HS-27A (cell line): ENCODE measurements around the gene EMILIN1.

Experiments
- DNase-seq: peaks from one replicate; pipeline ENCODE4 v3.0.0-alpha.2; 2012; ENCODE audit warnings: low read depth, missing footprints

EMILIN1 gene

GRCh38 chr2:27080140-27080469 lies 1.7 kb downstream of the EMILIN1 start:
- DNase-seq, result no peak

DNA sequence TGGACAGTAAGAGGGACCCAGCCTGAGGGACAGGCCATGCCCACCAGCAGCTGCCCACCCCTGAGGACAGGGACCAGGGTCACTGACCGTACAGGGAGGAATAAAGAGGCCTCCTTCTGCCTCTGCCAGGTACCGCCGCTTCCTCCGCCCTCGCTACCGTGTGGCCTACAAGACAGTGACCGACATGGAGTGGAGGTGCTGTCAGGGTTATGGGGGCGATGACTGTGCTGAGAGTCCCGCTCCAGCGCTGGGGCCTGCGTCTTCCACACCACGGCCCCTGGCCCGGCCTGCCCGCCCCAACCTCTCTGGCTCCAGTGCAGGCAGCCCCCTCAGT lies 2.2 kb downstream of the EMILIN1 start:
- no peak for DNase-seq

DNA sequence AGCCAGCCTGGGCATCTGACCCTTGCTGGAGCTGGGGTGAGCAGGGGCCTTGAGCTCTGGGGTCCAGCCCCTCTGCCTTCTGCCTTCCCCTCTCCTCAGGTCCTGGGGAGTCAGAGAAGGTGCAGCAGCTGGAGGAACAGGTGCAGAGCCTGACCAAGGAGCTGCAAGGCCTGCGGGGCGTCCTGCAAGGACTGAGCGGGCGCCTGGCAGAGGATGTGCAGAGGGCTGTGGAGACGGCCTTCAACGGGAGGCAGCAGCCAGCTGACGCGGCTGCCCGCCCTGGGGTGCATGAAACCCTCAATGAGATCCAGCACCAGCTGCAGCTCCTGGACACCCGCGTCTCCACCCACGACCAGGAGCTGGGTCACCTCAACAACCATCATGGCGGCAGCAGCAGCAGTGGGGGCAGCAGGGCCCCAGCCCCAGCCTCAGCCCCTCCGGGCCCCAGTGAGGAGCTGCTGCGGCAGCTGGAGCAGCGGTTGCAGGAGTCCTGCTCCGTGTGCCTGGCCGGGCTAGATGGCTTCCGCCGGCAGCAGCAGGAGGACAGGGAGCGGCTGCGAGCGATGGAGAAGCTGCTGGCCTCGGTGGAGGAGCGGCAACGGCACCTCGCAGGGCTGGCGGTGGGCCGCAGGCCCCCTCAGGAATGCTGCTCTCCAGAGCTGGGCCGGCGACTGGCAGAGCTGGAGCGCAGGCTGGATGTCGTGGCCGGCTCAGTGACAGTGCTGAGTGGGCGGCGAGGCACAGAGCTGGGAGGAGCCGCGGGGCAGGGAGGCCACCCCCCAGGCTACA lies 3.8 kb downstream of the EMILIN1 start:
- no peak for DNase-seq

- no peak for DNase-seq
Observed at GRCh38 chr2:27082773-27083409, 4.5 kb downstream of the EMILIN1 start.

DNA sequence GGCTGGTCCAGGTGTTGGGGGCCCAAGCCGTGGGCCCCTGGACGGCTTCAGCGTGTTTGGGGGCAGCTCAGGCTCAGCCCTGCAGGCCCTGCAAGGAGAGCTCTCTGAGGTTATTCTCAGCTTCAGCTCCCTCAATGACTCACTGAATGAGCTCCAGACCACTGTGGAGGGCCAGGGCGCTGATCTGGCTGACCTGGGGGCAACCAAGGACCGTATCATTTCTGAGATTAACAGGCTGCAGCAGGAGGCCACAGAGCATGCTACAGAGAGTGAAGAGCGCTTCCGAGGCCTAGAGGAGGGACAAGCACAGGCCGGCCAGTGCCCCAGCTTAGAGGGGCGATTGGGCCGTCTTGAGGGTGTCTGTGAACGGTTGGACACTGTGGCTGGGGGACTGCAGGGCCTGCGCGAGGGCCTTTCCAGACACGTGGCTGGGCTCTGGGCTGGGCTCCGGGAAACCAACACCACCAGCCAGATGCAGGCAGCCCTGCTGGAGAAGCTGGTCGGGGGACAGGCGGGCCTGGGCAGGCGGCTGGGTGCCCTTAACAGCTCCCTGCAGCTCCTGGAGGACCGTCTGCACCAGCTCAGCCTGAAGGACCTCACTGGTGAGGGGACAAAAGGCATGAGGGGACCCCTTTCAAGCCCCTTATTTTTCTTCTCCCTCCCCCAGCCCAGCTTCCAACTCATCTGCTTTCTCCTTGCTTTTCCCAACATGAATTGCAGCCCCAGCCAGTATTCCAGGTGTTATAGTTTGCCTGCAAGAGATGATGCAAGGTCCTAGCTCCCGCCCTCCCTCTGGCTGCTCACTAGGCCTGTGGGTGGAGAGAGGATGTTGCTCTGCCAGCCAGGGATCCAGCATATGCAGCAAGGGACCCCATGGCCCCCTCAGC lies 5.2 kb downstream of the EMILIN1 start:
- DNase-seq, result no peak

DNA sequence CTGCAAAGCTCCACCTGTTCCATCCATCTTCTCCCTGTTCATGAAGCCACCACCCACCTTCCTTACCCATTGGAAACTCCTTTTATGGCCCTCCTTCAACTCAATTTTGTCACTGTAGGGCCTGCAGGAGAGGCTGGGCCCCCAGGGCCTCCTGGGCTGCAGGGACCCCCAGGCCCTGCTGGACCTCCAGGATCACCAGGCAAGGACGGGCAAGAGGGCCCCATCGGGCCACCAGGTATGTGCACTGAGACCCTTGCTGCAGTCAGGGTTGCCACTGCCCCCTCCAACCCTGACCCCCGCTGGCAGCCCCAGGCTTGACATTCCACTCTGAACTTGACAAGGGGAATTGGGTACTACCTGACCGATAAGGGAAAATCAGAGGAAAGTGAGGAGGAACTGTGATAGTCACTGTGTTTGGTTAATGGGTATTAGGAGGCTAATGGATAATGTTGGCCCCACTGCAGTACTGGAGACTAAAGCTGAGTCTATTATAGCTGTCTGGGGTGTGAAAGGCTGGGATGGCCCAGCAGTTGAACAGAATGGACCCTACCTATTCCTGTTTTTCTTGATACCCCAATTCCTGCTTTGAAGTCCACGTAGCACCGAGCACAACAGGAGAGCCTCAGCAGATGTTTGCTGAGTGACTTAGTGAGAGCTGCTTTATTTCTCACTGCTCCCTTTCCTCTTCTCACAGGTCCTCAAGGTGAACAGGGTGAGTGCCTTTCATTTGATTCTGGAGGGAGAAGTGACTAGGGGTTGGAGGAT lies 6.1 kb downstream of the EMILIN1 start:
- DNase-seq, result no peak

DNA sequence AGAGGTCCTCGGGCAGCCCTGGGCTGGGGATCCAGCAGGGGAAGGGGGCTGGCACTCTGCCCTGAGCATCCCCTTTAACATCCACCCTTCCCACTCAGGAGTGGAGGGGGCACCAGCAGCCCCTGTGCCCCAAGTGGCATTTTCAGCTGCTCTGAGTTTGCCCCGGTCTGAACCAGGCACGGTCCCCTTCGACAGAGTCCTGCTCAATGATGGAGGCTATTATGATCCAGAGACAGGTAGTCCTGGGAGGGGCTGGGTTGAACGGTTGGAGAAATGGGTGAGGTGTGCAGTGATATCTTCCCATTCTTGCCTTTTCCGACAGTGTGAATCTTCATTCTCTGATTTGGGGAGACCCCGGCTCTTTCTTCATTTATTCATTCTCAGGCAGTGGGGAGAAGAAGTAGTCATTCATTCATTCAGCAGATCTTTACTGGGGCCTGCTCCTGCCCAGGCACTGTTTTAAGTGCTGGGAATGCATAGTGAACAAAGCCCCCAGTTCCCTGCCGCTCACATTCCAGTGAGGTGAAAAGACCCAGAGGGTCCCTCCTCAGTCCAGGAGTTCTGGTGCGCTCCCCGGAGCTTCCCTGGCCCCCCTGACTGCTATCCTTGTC lies 6.8 kb downstream of the EMILIN1 start:
- no peak for DNase-seq

DNA sequence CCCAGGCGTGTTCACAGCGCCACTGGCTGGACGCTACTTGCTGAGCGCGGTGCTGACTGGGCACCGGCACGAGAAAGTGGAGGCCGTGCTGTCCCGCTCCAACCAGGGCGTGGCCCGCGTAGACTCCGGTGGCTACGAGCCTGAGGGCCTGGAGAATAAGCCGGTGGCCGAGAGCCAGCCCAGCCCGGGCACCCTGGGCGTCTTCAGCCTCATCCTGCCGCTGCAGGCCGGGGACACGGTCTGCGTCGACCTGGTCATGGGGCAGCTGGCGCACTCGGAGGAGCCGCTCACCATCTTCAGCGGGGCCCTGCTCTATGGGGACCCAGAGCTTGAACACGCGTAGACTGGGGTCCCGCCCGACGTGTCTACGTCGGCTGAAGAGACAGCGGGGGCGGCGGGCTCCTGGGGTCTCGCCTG lies 7.3 kb downstream of the EMILIN1 start:
- no peak for DNase-seq

GRCh38 chr2:27086090-27086723 lies 7.8 kb downstream of the EMILIN1 start:
- peak; percentile 58 for DNase-seq

- no peak for DNase-seq
Observed at GRCh38 chr2:27086724-27087593, 8.5 kb downstream of the EMILIN1 start, which contains the start of gene KHK. Gene KHK (plus strand): TSS chr2:27086772. CDS start chr2:27087260, 488 bp downstream.

DNA sequence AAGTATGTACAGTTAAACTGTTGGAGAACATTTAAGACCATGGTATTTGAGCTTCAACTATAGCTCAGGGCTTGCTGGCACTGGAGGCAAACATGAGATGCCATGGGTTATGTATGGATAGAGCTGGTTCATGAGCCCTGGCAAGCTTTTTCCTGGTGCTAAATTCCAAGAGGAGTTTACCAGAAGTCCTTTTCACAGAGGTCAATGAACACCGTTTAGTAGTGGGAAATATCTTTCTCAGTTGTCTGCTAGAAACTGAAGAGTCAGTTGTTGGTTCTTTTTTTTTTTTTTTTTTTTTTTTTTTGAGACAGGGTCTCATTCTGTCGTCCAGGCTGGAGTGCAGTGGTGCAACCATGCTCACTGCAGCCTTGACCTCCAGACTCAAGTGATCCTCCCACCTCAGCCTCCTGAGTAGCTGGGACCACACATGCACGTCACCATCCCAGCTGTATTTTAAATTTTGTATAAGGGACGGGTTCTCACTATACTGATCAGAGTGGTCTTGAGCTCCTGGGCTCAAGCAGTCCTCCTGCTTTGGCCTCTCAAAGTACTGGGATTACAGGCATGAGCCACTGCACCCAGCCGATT lies 9.5 kb downstream of the EMILIN1 start:
- DNase-seq, result no peak

DNA sequence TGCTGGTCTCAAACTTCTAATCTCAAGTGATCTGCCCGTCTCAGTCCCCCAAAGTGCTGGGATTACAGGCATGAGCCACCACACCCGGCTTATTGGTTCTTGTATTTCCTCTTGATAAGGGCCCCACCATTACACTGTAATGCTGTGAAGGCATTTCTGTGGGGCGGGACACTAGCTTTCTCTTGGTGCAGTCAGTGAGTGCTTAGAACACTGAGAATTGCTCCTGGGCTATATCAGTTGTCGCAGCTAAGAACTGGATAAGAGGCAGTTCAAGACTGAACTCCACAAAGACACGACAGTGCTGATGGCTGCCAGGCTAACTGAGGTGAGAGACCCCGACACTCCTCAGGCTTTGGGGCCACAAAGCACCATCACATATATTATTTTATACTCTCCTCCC lies 10.2 kb downstream of the EMILIN1 start:
- DNase-seq, result no peak

- no peak for DNase-seq
Observed at GRCh38 chr2:27089111-27089954, 10.9 kb downstream of the EMILIN1 start.

GRCh38 chr2:27091746-27092695 lies 13.6 kb downstream of the EMILIN1 start:
- DNase-seq, result no peak

DNA sequence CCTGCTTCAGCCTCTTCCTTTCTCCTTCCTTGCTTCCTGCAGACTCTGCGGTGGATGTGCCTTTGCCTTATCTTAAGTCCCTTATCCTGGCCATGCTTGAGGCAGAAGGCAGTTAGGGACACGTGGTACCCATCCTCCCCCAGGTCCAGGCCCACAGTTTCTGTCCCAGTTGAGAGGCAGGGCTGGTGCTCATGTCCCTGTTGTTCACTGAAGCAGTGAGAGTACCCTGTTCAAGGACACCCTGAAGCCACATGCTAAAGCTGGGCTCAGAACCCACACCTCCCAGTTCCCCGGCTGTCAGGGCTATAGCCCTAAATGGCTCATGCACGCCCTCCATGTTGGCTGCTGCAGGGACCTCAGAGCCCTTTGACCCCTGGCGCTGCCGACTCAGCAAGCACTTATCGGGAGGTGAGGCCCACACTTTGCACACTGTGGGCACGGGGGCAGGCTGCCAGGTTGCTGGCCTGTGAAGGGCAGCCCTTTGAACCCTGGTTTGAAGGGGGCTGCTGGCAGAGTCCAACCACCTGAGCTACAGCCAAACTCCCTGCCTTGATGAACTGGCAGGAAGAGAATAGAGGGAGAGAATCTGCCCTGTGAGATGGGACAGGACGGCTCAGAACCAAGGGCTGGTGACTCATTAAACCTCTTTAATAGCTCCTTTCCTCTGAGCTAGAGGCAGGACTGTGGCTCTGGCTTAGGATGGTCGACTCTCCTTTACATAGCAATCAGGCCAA lies 14.4 kb downstream of the EMILIN1 start:
- no peak for DNase-seq

DNA sequence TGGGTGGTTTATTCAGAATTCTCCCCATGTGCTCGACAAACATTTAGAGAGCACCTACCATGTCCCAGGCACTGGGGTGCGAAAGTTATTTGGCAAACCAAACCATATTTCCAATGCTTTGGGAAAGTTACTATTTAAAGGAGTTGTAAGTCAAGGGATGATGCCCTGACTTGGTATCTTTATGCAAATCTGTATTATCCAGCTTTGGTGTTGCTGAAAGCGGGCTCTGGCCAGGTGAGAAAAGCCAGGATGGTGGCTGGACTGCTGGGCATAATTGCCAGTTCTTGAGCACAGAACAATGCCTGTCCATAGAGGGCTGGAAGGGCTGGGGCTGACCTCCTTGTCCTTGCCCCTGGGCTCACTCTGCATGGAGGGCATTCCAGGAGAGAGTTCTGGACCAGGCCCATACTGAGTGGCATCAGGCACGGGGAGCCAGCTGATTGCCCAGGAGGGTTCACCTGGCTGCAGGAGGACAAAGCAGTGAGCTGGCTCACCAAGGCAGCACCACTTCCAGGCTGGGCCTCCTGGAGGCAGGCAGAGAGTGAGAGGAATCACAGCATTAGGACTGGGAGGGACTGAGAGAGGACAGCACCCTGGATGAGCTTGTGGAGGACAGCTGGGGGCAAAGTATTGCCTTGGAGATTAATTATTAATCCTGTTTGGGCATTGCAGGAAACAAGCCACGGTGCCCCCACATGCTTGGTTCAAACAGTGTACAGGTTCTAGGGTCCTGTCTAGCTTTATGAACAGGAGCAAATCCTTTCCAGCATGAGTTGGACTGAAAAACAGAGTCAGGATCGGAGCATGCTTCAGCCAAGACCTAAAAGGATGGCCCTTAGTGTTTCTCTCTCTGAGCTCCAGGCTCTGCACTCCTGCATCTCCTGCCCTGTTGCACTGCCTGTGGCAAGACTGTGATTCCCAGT lies 15.3 kb downstream of the EMILIN1 start:
- DNase-seq, result no peak
